ENCODE measurements around the gene IFNA2.

GRCh38 chr9:21429191-21429590, 44.0 kb upstream of the IFNA2 start:
- TF ChIP-seq CTCF (IDR thresholded peaks at IDR 0.05; ENCODE audit: insufficient read depth, low read depth, low read length) (no peak), EZH2 (IDR thresholded peaks at IDR 0.05; ENCODE audit: insufficient read depth, low read length) (no peak)
